Osteoblast (primary cell): ENCODE results near the gene IL17F. TPM values are rescaled to one million over a fixed set of nuclear protein-coding genes. Genes with fewer than 3 reads are reported as not detected.

ENCODE experiments used
- DNase-seq: peaks from one replicate; pipeline ENCODE4 v3.0.0; 2011; ENCODE audit warnings: low spot score, mixed read lengths; ENCODE audit not compliant: insufficient read length; ENCODE audit errors: missing footprints
- H2AFZ ChIP-seq: 2 replicates; pipeline ENCODE4 v1.6.0; 2011; ENCODE audit warnings: mild to moderate bottlenecking, low read length
- H3K27ac ChIP-seq: 2 replicates; pipeline ENCODE4 v1.5.1; 2011; ENCODE audit warnings: mild to moderate bottlenecking, low read depth, low read length, moderate library complexity
- H3K27me3 ChIP-seq: 2 replicates; pipeline ENCODE4 v1.6.0; 2012; ENCODE audit warnings: mild to moderate bottlenecking, control low read depth, inconsistent platforms, low read length, moderate library complexity; ENCODE audit not compliant: insufficient read depth
- H3K36me3 ChIP-seq: 2 replicates; pipeline ENCODE4 v1.5.1; 2011; ENCODE audit warnings: mild to moderate bottlenecking, low read length, control low read depth, moderate library complexity; ENCODE audit not compliant: insufficient read depth
- H3K4me1 ChIP-seq: 2 replicates; pipeline ENCODE4 v1.5.1; 2011; ENCODE audit warnings: mild to moderate bottlenecking, low read length, control low read depth, moderate library complexity; ENCODE audit not compliant: insufficient read depth
- H3K4me2 ChIP-seq: 2 replicates; pipeline ENCODE4 v1.6.0; 2011; ENCODE audit warnings: mild to moderate bottlenecking, low read length; ENCODE audit not compliant: insufficient read depth
- H3K4me3 ChIP-seq: fragments of 200-600 bp; sonication (generic); 3 replicates; pipeline ENCODE4 v1.5.1; 2012; ENCODE audit warnings: mild to moderate bottlenecking, low read length, inconsistent platforms; ENCODE audit not compliant: insufficient read depth
- H3K79me2 ChIP-seq: 2 replicates; pipeline ENCODE4 v1.6.0; 2012; ENCODE audit warnings: mild to moderate bottlenecking, low read length, control low read depth, inconsistent platforms; ENCODE audit not compliant: insufficient read depth
- H3K9me3 ChIP-seq: 2 replicates; pipeline ENCODE4 v1.5.1; 2011; ENCODE audit warnings: low read depth, low read length, control low read depth
- H4K20me1 ChIP-seq: 2 replicates; pipeline ENCODE4 v1.6.0; 2012; ENCODE audit warnings: mild to moderate bottlenecking, low read length, control low read depth; ENCODE audit not compliant: insufficient read depth
- CTCF ChIP-seq: IDR thresholded peaks from 2 replicates; pipeline ENCODE4 v1.5.1; 2011; ENCODE audit warnings: mild to moderate bottlenecking, low read depth, low read length, moderate library complexity; ENCODE audit errors: extremely low read depth
- total RNA-seq: library from RNA; depleted of rRNA; stranded (reverse); fragments of >200 nt; gene quantifications from 2 replicates; pipeline ENCODE4 v1.2.3, GENCODE V29; 2012

Gene IL17F
- total RNA-seq, 1 donor: not detected

- Histone ChIP-seq H3K27ac (no peak overlapping the region), H3K27me3 (peaks cover 3% of the 10 kb centered on the region), H2AFZ (no peak overlapping the region), H3K9me3 (no peaks in the 10 kb centered on the region), H3K4me3 (no peak overlapping the region), H3K4me1 (no peaks in the 10 kb centered on the region), H3K79me2 (no peaks in the 10 kb centered on the region), H4K20me1 (no peaks in the 10 kb centered on the region), H3K36me3 (no peaks in the 10 kb centered on the region), H3K4me2 (no peak overlapping the region)
- no peak for TF ChIP-seq CTCF
- DNase-seq: no peak
These were observed 57.2 kb downstream of the IL17F start for GRCh38 chr6:52187098-52187497.

Other genes starting within 250 kb of the IL17F start
- not detected in 2 replicates for gene PKHD1, start 156.9 kb downstream of the IL17F start, total RNA-seq
- not detected in 2 replicates for gene IL17A, start 58.1 kb downstream of the IL17F start, total RNA-seq
- gene MCM3, start 40.2 kb upstream of the IL17F start, total RNA-seq: 19.2 and 19.4 TPM in 2 replicates
- gene PAQR8, start 117.7 kb upstream of the IL17F start, total RNA-seq: 3.5 and 3.6 TPM in 2 replicates
- gene EFHC1, start 175.8 kb upstream of the IL17F start, total RNA-seq: 31.1 and 31.2 TPM in 2 replicates